Right atrium auricular region (tissue), 2 donors: ENCODE results near the gene ADGRG2. TPM values are rescaled to one million over a fixed set of nuclear protein-coding genes. Genes with fewer than 3 reads are reported as not detected.

ENCODE experiments used
- DNase-seq: peaks from one replicate; pipeline ENCODE4 v3.0.0-alpha.2; 2019; ENCODE audit warnings: low spot score
- H3K27ac ChIP-seq, 2 donors: fragments of 200-600 bp; sonication (generic); 1 replicate in 1 of 2; 2 replicates in 1 of 2; pipeline ENCODE4 v1.5.1; 2016 to 2019
- H3K27me3 ChIP-seq, 2 donors: fragments of 200-600 bp; sonication (generic); one replicate each; pipeline versions ENCODE4 v1.5.1 to v1.6.0; 2017 to 2019
- H3K36me3 ChIP-seq: fragments of 200-600 bp; sonication (generic); one replicate; pipeline ENCODE4 v1.5.1; 2016
- H3K4me1 ChIP-seq, 2 donors: fragments of 200-600 bp; sonication (generic); one replicate each; pipeline versions ENCODE4 v1.5.1 to v1.6.0; 2017 to 2019
- H3K4me3 ChIP-seq, 2 donors: fragments of 200-600 bp; sonication (generic); 1 replicate in 1 of 2; 2 replicates in 1 of 2; pipeline ENCODE4 v1.5.1; 2017 to 2019; ENCODE audit warnings: mild to moderate bottlenecking in 1 of 2, moderate library complexity in 1 of 2
- H3K9me3 ChIP-seq, 2 donors: fragments of 200-600 bp; sonication (generic); one replicate each; pipeline ENCODE4 v1.5.1; 2019
- total RNA-seq, 2 donors: library from RNA; depleted of rRNA; stranded (reverse); fragments of >200 nt; gene quantifications; one replicate each; pipeline ENCODE4 v1.1.0, GENCODE V29; 2016
- TF ChIP-seq, protein P1 (sequence below), 2 donors: fragments of 200-600 bp; sonication (generic); IDR thresholded peaks; one replicate each; pipeline ENCODE4 v1.5.1; 2019; ENCODE audit warnings: antibody characterized with exemption in 2 of 2

Gene ADGRG2
- total RNA-seq, 2 donors from 2014 or later, result 0.67 to 2.3 TPM

DNA sequence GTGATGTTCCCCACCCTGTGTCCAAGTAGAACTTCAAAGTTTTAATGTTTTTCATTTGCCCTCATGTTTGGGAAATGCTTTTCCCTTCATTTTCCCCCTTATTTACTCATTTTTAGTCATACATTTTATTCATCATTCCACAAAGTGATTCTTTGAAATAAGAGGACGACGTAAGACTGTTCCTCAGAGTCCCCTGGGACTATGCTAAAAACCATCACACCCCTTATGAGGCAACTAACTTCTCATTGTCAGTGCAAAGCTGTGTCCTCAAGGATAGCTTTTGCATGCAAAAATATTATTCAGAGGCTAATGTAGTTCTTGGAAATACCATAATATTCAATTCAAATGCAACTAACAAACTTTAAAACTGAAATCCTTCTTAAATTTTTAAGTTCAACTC lies 14.8 kb upstream of the ADGRG2 start:
- no peak for DNase-seq
- no peaks in the 10 kb centered on the region for H3K4me1 ChIP-seq
- H3K4me3 ChIP-seq, result no peak overlapping the region
- H3K36me3 ChIP-seq, result no peaks in the 10 kb centered on the region
- H3K27ac ChIP-seq, result no peak overlapping the region
- no peaks in the 10 kb centered on the region for H3K9me3 ChIP-seq
- TF ChIP-seq, protein P1, sequence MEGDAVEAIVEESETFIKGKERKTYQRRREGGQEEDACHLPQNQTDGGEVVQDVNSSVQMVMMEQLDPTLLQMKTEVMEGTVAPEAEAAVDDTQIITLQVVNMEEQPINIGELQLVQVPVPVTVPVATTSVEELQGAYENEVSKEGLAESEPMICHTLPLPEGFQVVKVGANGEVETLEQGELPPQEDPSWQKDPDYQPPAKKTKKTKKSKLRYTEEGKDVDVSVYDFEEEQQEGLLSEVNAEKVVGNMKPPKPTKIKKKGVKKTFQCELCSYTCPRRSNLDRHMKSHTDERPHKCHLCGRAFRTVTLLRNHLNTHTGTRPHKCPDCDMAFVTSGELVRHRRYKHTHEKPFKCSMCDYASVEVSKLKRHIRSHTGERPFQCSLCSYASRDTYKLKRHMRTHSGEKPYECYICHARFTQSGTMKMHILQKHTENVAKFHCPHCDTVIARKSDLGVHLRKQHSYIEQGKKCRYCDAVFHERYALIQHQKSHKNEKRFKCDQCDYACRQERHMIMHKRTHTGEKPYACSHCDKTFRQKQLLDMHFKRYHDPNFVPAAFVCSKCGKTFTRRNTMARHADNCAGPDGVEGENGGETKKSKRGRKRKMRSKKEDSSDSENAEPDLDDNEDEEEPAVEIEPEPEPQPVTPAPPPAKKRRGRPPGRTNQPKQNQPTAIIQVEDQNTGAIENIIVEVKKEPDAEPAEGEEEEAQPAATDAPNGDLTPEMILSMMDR (IDR thresholded peaks at IDR 0.05), result no peak
- no peaks in the 10 kb centered on the region for H3K27me3 ChIP-seq

DNA sequence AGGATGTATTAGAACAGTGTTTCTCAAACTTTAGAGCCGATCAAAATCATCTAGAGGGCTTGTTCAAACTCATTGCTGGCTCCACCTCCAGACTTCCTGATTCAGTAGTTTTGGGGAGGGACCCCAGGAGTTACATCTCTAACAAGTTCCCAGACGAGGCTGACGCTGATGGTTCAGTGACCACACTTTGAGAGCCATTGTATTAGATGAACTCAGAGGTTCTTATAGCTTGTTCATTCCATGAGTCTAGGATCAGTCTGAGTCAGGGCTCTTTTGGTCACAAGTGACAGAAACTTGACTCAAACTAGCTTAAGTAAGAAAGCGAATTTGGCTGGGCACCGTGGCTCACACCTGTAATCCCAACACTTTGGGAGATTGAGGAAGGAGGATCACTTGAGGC lies 11.5 kb upstream of the ADGRG2 start:
- Histone ChIP-seq H3K27me3 (no peaks in the 10 kb centered on the region), H3K36me3 (no peaks in the 10 kb centered on the region), H3K27ac (no peak overlapping the region), H3K4me3 (no peak overlapping the region), H3K4me1 (no peaks in the 10 kb centered on the region), H3K9me3 (no peaks in the 10 kb centered on the region)
- TF ChIP-seq, protein P1 (IDR thresholded peaks at IDR 0.05), result no peak
- DNase-seq, result no peak

DNA sequence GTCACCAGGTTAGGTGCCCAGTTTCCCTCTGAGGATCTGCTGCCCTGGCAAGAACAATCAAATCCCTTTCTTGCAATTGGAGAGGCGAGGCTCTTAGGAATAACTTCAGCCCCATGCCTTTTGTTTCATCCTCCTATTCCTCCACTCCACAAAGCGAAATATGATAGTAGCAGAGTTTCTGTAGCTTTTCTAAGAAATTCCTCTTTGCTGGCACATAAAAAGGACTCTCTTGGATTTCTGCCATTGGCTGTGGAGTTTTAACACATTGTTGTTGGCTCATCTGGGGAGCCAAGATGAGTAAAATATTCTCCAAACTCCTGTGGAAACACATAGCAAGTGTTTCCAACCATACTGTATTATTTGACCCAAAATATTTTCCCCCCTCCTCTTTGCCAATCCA lies 11.0 kb upstream of the ADGRG2 start:
- Histone ChIP-seq H3K36me3 (no peaks in the 10 kb centered on the region), H3K27ac (no peak overlapping the region), H3K4me3 (no peak overlapping the region), H3K9me3 (no peaks in the 10 kb centered on the region), H3K4me1 (no peaks in the 10 kb centered on the region), H3K27me3 (no peaks in the 10 kb centered on the region)
- no peak for DNase-seq
- TF ChIP-seq, protein P1 (IDR thresholded peaks at IDR 0.05), result no peak

DNA sequence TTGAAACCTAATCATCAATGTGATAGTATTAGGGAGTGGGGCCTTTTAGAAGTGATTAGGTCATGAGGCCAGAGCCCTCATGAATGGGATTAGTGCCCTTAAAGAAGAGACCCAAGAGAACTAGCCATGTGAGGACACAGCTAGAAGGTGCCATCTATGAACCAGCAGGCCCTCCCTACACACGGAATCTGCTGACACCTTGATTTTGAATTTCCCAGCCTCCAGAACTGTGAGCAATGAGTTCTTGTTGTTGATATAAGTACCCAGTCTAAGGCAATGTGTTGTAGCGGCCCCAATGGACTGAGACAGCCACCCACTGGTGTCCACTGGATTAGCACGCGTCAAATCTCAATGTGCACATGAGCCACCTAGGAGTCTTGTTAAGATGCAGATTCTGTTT lies 8.4 kb upstream of the ADGRG2 start:
- H3K36me3 ChIP-seq, result no peaks in the 10 kb centered on the region
- no peaks in the 10 kb centered on the region for H3K27me3 ChIP-seq
- TF ChIP-seq, protein P1 (IDR thresholded peaks at IDR 0.05), result no peak
- no peaks in the 10 kb centered on the region for H3K4me1 ChIP-seq
- H3K4me3 ChIP-seq, result no peak overlapping the region
- H3K27ac ChIP-seq, result no peak overlapping the region
- no peaks in the 10 kb centered on the region for H3K9me3 ChIP-seq
- no peak for DNase-seq

DNA sequence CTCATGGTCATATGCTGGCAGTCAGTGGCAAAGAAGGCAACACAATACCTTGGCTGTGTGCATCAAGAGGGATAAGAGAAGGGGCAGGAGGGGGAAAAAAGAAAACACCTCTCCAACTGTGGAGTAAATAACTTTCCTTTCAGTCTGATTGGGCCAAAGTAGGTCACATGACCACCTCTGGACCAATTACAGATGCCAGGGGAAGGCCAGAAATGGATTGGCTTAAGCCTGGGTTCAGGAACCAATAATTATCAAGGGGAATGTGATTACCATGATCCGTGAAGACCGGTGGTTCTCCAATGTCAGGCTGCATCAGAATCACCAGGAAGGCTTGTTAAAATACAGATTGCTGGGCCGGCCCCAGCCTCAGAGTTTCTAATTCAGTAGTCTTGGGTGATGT lies 7.4 kb upstream of the ADGRG2 start:
- TF ChIP-seq, protein P1 (IDR thresholded peaks at IDR 0.05), result no peak
- H3K9me3 ChIP-seq, result no peaks in the 10 kb centered on the region
- H3K36me3 ChIP-seq, result no peaks in the 10 kb centered on the region
- DNase-seq, result no peak
- H3K4me3 ChIP-seq, result no peak overlapping the region
- no peaks in the 10 kb centered on the region for H3K4me1 ChIP-seq
- no peak overlapping the region for H3K27ac ChIP-seq
- no peaks in the 10 kb centered on the region for H3K27me3 ChIP-seq

DNA sequence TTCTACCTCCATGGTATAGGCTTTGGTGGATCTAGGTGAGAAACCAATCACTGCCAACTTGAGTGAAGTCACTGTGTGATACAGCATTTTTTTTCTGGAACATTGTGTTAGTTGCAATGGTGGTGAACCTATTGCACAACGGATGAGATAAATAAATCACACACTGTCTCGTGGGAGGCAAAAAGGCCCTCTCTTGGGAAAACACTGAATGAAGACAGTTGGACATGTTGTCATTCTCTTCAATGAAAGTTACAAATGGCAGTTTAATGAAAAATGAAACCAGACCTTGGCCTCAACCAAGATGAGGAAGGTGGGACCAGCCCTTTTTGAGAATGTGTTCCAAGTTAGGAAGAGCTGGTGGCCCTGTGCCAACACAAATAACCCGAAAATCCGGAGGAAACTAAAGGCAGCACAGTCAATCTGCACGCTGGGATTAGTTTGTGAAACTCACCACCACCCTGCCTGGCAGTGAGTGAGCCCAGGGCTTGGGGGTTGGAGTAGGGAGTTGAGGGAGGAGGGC lies 5.4 kb upstream of the ADGRG2 start:
- no peaks in the 10 kb centered on the region for H3K27me3 ChIP-seq
- no peaks in the 10 kb centered on the region for H3K4me1 ChIP-seq
- no peaks in the 10 kb centered on the region for H3K36me3 ChIP-seq
- no peak overlapping the region for H3K4me3 ChIP-seq
- DNase-seq, result no peak
- TF ChIP-seq, protein P1 (IDR thresholded peaks at IDR 0.05), result no peak
- no peaks in the 10 kb centered on the region for H3K9me3 ChIP-seq
- H3K27ac ChIP-seq, result no peak overlapping the region
